Endodermal cell (in vitro differentiated cells): ENCODE data around the gene DACH1. TPM values are rescaled to one million over a fixed set of nuclear protein-coding genes. Genes with fewer than 3 reads are reported as not detected.

Experiments used
- DNase-seq: peaks from one replicate; pipeline ENCODE4 v3.0.0-alpha.2; 2017
- H3K27ac ChIP-seq: 2 replicates; pipeline ENCODE4 v1.5.1; 2013; ENCODE audit warnings: mild to moderate bottlenecking, low read depth, low read length, moderate library complexity
- H3K27me3 ChIP-seq: 2 replicates; pipeline ENCODE4 v1.6.1; 2013; ENCODE audit warnings: mild to moderate bottlenecking, low read length, moderate library complexity; ENCODE audit not compliant: insufficient read depth, control insufficient read depth, poor library complexity, severe bottlenecking
- H3K36me3 ChIP-seq: 2 replicates; pipeline ENCODE4 v1.7.0; 2013; ENCODE audit warnings: mild to moderate bottlenecking, low read length, moderate library complexity; ENCODE audit not compliant: control insufficient read depth, insufficient read depth
- H3K4me1 ChIP-seq: one replicate; pipeline ENCODE4 v1.7.0; 2013; ENCODE audit warnings: low read length; ENCODE audit not compliant: control insufficient read depth, insufficient read depth
- H3K4me3 ChIP-seq: 2 replicates; pipeline ENCODE4 v1.5.1; 2013; ENCODE audit warnings: mild to moderate bottlenecking, low read length, moderate library complexity
- H3K9ac ChIP-seq: 2 replicates; pipeline ENCODE4 v1.6.1; 2013; ENCODE audit warnings: mild to moderate bottlenecking, low read length, moderate library complexity; ENCODE audit not compliant: poor library complexity, severe bottlenecking; ENCODE audit errors: extremely low read depth
- H3K9me3 ChIP-seq: 2 replicates; pipeline ENCODE4 v1.6.1; 2013; ENCODE audit warnings: mild to moderate bottlenecking, low read length, moderate library complexity; ENCODE audit not compliant: control insufficient read depth
- H3K27ac Mint-ChIP-seq: 2 replicates; pipeline ENCODE4 v1.8.0; 2020; ENCODE audit warnings: mixed read lengths
- H3K27me3 Mint-ChIP-seq: 2 replicates; pipeline ENCODE4 v1.8.0; 2021; ENCODE audit warnings: mild to moderate bottlenecking, mixed read lengths; ENCODE audit not compliant: insufficient read depth
- H3K36me3 Mint-ChIP-seq: 2 replicates; pipeline ENCODE4 v1.8.0; 2020; ENCODE audit warnings: low read depth, mixed read lengths
- H3K4me1 Mint-ChIP-seq: 2 replicates; pipeline ENCODE4 v1.8.0; 2020; ENCODE audit warnings: mixed read lengths
- H3K4me3 Mint-ChIP-seq: 2 replicates; pipeline ENCODE4 v1.8.0; 2020; ENCODE audit warnings: mild to moderate bottlenecking, moderate library complexity, mixed read lengths
- H3K9me3 Mint-ChIP-seq: 2 replicates; pipeline ENCODE4 v1.8.0; 2020; ENCODE audit warnings: mild to moderate bottlenecking, mixed read lengths
- WGBS, 2 experiments: methylation state at CpG; one replicate each; pipeline versions ENCODE4 v1.1.5 to v1.1.7; 2013; ENCODE audit warnings: missing lambda C conversion rate in 2 of 2, mixed read lengths in 1 of 2; ENCODE audit not compliant: insufficient coverage in 1 of 2, insufficient read length in 1 of 2; 5-methylcytosine and 5-hydroxymethylcytosine counted together
- total RNA-seq, 2 donors: library from RNA; stranded (reverse); fragmentation: NEBNext Ultra II Directional in 1 of 2; extraction: Animal tissue kit (Norgen Biotek cat#: 25700) in 1 of 2; gene quantifications; 2 replicates in 1 of 2; 3 replicates in 1 of 2; pipeline ENCODE4 v1.2.1, GENCODE V29; 2021
- TF ChIP-seq, protein P1 (sequence below): fragments of 200-600 bp; sonication (generic); conservative IDR thresholded peaks from 2 replicates; pipeline ENCODE4 v1.5.0; 2021; ENCODE audit warnings: antibody characterized with exemption, mild to moderate bottlenecking

The DACH1 gene
- total RNA-seq, 2 donors from 2014 or later: 0.81 to 1.2 TPM

DNA sequence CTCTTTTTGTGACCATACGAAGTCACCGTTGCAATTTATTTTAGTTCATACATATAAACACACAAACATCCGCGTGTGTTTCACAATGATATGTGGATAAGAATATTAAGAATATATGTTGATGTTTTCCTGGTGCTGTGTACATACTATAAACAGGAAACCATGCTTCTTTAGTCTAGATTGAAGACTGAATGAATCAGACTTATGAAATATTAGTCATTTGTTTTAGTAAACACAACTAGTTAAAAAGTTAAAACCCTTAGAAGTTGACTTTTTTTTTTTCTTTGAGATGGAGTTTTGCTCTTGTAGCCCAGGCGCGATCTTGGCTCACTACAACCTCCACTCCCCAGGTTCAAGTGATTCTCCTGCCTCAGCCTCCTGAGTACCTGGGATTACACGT is 257.7 kb downstream of the DACH1 start:
- Histone ChIP-seq H3K27ac (no peak overlapping the region), H3K36me3 (no peaks in the 10 kb centered on the region), H3K9ac (no peak overlapping the region), H3K4me3 (no peak overlapping the region), H3K27me3 (no peaks in the 10 kb centered on the region), H3K4me1 (peaks cover 3% of the 10 kb centered on the region), H3K9me3 (no peaks in the 10 kb centered on the region)
- H3K36me3 Mint-ChIP-seq: no peaks in the 10 kb centered on the region
- no peaks in the 10 kb centered on the region for H3K27me3 Mint-ChIP-seq
- TF ChIP-seq, protein P1, sequence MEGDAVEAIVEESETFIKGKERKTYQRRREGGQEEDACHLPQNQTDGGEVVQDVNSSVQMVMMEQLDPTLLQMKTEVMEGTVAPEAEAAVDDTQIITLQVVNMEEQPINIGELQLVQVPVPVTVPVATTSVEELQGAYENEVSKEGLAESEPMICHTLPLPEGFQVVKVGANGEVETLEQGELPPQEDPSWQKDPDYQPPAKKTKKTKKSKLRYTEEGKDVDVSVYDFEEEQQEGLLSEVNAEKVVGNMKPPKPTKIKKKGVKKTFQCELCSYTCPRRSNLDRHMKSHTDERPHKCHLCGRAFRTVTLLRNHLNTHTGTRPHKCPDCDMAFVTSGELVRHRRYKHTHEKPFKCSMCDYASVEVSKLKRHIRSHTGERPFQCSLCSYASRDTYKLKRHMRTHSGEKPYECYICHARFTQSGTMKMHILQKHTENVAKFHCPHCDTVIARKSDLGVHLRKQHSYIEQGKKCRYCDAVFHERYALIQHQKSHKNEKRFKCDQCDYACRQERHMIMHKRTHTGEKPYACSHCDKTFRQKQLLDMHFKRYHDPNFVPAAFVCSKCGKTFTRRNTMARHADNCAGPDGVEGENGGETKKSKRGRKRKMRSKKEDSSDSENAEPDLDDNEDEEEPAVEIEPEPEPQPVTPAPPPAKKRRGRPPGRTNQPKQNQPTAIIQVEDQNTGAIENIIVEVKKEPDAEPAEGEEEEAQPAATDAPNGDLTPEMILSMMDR: no peak
- H3K4me1 Mint-ChIP-seq: peaks cover 8% of the 10 kb centered on the region
- H3K4me3 Mint-ChIP-seq: no peak overlapping the region
- H3K9me3 Mint-ChIP-seq: no peaks in the 10 kb centered on the region
- no peak overlapping the region for H3K27ac Mint-ChIP-seq
- DNase-seq: no peak
- 100% methylated on average over 7 of the region's 7 CpGs; no CpG with 5 or more reads in 1 of the 2 experiments for WGBS, 2 experiments

DNA sequence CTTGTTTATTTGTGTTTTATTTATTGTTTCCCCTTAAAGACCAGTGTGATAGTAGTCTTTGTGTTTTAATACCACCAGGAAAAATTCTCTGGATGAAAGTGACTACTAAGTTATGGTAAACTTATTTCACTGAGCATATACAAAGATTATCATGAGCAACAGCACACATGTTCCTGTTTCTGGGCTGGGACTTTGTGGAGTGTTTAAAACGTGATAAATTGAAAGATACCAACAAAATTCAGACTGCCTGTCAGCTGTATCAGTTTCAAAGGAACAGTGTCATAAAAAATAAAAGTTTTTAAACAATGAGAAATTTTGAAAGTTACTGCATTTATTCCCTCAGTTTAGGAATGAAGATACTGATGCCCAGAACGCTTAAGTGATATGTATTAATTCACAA is 259.4 kb downstream of the DACH1 start:
- Histone ChIP-seq H3K36me3 (no peaks in the 10 kb centered on the region), H3K27ac (no peak overlapping the region), H3K9me3 (no peaks in the 10 kb centered on the region), H3K9ac (no peak overlapping the region), H3K4me1 (peaks cover 3% of the 10 kb centered on the region), H3K4me3 (no peak overlapping the region), H3K27me3 (no peaks in the 10 kb centered on the region)
- no peak for DNase-seq
- H3K4me1 Mint-ChIP-seq: peaks cover 12% of the 10 kb centered on the region
- TF ChIP-seq, protein P1: no peak
- H3K4me3 Mint-ChIP-seq: no peak overlapping the region
- no peak overlapping the region for H3K27ac Mint-ChIP-seq
- WGBS, 2 experiments: 80 to 88% methylated on average over 1 to 2 of the region's 2 CpGs
- H3K9me3 Mint-ChIP-seq: no peaks in the 10 kb centered on the region
- no peaks in the 10 kb centered on the region for H3K36me3 Mint-ChIP-seq
- H3K27me3 Mint-ChIP-seq: no peaks in the 10 kb centered on the region

DNA sequence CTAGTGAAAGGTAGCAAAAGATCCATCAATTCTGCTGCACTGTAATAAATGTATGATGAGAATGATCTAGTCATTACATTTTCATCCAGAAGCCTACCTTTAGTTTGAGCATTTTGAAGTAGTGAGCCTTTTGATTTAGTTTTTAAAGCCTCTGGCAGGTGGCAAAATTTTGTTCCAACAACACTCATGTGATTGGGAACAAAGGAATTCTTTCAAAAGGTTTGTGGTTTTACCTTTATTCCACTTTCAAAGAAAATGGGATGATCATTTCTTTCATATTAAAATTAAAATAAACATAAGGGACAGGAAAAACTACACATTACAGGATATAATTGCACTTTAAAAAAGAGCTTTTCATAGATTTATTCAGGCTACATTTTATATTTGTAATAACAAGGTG is 260.2 kb downstream of the DACH1 start:
- H3K27ac Mint-ChIP-seq: no peak overlapping the region
- H3K9me3 Mint-ChIP-seq: no peaks in the 10 kb centered on the region

More for the DNA sequence above, 260.2 kb downstream of the DACH1 start:
- H3K9me3 ChIP-seq: no peaks in the 10 kb centered on the region
- H3K9ac ChIP-seq: no peak overlapping the region
- no peak overlapping the region for H3K4me3 Mint-ChIP-seq
- no peaks in the 10 kb centered on the region for H3K27me3 ChIP-seq
- H3K27ac ChIP-seq: no peak overlapping the region
- no peak for DNase-seq
- H3K4me3 ChIP-seq: no peak overlapping the region
- H3K27me3 Mint-ChIP-seq: no peaks in the 10 kb centered on the region
- no peaks in the 10 kb centered on the region for H3K36me3 Mint-ChIP-seq
- H3K4me1 Mint-ChIP-seq: peaks cover 12% of the 10 kb centered on the region
- H3K4me1 ChIP-seq: peaks cover 3% of the 10 kb centered on the region
- no peaks in the 10 kb centered on the region for H3K36me3 ChIP-seq
- TF ChIP-seq, protein P1: no peak
